ENCODE data around the gene ALB.
A peak's percentile ranks its signal among the peaks of the same experiment; 100 is the strongest.

DNA sequence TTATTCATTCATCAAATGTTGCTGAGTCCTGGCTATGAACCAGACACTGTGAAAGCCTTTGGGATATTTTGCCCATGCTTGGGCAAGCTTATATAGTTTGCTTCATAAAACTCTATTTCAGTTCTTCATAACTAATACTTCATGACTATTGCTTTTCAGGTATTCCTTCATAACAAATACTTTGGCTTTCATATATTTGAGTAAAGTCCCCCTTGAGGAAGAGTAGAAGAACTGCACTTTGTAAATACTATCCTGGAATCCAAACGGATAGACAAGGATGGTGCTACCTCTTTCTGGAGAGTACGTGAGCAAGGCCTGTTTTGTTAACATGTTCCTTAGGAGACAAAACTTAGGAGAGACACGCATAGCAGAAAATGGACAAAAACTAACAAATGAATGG, 30.2 kb downstream of the ALB start:
- TF ChIP-seq YY1 (IDR thresholded peaks at IDR 0.05; ENCODE audit: low read depth, low read length) = no peak
- no peak for TF ChIP-seq KDM1A (IDR thresholded peaks at IDR 0.05; ENCODE audit: borderline replicate concordance, low read length)
- no peak for TF ChIP-seq EP300 (IDR thresholded peaks at IDR 0.05; ENCODE audit: borderline replicate concordance in 1 of 2, low read depth in 2 of 2, low read length in 2 of 2)
- TF ChIP-seq CTBP2 (IDR thresholded peaks at IDR 0.05; ENCODE audit: borderline replicate concordance, insufficient read depth, insufficient read length, low read length) = no peak
- no peak for TF ChIP-seq TAF1 (IDR thresholded peaks at IDR 0.05; ENCODE audit: low read depth, low read length)
- no peak for TF ChIP-seq CEBPB (IDR thresholded peaks at IDR 0.05; ENCODE audit: low read depth, low read length)
- TF ChIP-seq CTCF (IDR thresholded peaks at IDR 0.05; ENCODE audit: control extremely low read depth in 1 of 3, insufficient read depth in 1 of 3, low read depth in 1 of 3, low read length in 3 of 3) = peak in 1 of 3 experiments; percentile 40; a peak in 2 of 4 replicates
- TF ChIP-seq TEAD4 (IDR thresholded peaks at IDR 0.05; ENCODE audit: low read depth, low read length) = no peak
- TF ChIP-seq POLR2AphosphoS5 (IDR thresholded peaks at IDR 0.05; ENCODE audit: low read depth, low read length) = no peak
- TF ChIP-seq ATF2 (IDR thresholded peaks at IDR 0.05; ENCODE audit: low read length) = no peak
- no peak for TF ChIP-seq MAX (IDR thresholded peaks at IDR 0.05)

Data from H1 (cell line).